EL (cell line): ENCODE results near the gene FAM120A.
A peak's percentile ranks its signal among the peaks of the same experiment; 100 is the strongest.

ENCODE experiments used
- DNase-seq: peaks from one replicate; pipeline ENCODE4 v3.0.0-alpha.2; 2016

Gene FAM120A

DNA sequence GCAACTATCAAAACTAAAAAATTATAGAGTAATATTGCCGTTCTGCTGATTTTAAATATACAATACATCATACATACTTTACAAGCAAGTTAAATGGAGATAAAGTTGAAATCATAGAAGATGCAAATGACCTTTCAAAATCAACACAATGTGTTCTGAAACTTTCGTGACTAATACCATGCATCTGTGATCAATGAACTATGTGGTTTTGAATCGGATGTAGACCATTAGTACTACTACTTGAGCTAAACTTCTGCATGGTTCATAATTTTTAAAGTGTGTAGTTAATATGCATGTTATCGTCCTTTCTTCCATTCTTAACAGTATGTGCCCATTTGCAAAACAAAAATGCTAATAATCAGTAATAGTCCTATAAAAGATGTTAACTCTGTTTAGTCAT is 113.6 kb downstream of the FAM120A start:
- DNase-seq: no peak

DNA sequence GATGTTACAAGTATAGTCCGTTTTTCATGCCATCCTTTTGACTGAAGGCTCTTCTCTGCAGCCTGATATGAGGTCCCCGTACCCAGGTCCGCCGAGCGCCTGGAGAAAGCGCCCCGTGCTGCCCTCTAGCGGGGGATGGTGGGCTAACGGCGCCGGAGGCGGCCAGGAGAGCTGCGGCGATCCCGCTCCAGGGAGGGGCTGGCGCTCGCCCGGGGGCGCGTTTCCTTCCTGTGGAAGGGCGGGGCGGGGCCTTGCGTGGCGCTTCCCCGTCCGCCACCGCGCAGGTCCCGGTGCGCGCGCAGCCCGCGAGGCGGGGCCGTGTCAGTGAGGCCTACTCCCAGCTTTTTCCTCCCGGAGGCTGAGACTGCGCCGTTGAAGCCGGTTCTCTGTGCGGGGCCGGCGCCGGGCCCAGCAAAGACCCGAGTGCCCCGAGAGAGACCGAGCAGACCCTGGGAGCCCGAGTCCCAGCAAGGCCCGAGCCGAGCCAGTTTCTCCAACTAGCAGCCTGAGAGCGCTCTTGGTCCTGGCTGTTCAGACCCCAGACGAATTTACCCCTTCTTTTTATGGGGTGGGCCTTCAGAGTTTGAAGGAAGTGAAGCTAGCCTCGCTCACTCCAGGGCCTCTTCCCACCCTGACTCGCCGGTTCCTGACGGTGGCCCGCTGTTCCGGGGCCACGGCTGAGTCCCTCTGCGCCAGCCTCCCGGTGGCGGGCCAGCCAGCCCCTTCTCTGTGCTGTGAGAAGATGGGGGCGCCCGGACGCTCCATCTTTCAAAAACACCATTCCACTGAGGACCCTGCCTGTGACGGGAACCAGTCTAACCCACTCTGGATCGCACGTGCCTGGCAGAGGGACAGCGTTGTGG is 115.2 kb downstream of the FAM120A start:
- DNase-seq: peak; percentile 95

DNA sequence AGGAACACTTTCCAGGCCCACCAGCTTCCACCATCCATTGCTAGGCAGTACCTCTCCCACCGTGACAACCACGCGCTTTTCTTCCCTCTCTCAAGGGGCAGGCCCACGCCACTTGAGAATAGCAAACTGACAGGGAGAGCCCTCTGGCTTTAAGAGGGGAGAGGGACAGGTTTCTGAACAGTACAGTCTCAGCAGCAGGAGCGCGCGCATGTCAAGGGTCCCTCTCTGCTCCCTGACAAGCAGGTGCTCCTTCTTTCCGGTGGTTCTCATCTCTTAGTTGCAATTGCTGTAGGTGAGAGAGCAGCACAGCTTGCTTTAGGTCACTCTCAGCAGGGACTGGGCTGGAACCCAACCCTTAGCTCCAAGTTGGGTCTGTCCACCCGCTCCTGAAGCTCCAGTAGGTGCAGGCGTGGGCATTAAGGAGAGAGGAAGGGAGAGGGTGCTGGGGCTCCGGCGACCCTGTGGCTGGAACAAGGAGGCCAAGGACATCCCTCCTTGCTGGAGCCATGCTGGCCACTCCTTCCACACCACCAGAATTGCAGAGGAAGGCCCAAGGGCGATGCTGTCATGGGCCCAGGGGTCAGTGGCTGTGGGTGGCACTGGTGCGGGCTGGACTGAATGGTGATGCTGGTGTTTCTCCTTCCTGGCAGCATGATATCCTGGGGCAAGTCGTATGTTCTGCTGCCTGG is 115.9 kb downstream of the FAM120A start:
- DNase-seq: peak; percentile 17

DNA sequence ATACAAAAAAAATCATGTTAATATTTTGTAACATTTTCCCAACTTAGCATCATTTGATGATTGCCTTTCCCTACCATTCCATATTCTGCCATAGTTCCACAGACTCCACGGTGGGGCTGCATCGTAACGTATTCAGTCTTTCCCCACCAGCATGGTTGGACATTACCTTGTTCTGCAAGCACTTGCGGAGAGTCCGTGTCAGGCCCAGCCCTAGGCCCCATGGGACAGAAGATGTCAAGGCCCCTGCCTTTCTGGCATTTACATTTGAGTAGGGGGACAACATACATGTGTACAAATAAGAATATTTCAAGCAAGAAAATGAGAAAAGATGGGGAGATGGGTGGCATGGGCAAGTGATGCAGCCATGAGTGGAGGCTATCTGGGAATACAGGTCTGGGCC is 116.7 kb downstream of the FAM120A start:
- no peak for DNase-seq

DNA sequence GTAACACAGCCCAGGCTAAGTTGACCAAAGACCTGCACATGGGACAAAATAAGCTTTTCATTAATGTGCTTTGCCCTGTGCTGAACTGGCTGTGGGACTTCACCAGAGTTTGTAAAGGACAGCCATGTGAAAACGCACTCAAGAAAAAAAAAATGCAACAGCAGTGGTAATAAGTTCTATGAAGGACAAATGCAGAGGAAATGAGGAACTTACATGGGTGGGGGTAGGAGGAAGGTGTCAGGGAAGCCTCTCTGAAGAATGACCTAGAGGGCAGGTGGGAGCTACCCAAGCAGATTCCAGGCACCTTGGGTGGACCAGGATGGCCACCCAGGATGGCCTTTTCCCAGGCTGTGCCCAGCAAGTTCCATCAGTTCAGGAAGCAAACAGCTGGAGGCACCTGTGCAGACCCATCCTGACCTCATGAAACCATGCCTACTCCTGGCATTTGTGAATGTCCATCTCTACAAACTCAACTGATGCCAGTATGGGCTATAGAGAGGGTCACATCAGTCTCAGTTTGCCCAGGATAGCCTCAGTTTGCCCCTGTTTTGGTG is 118.2 kb downstream of the FAM120A start:
- DNase-seq: no peak

DNA sequence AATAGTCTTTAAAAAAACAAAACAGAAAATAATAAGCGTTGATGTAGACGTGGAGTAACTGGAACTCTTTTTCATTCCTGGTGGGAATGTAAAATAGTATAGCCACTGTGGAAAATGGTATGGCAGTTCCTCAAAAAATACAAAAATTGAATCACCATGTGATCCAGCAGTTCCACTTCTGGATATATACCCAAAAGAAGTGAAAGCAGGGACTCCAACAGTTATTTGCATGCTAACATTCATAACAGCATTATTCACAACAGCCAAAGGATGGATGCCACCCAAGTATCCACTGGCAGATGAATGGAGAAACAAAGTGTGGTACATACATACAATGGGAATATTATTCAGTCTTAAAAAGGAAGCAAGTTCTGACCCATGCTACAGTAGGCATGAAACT is 120.7 kb downstream of the FAM120A start:
- DNase-seq: no peak

DNA sequence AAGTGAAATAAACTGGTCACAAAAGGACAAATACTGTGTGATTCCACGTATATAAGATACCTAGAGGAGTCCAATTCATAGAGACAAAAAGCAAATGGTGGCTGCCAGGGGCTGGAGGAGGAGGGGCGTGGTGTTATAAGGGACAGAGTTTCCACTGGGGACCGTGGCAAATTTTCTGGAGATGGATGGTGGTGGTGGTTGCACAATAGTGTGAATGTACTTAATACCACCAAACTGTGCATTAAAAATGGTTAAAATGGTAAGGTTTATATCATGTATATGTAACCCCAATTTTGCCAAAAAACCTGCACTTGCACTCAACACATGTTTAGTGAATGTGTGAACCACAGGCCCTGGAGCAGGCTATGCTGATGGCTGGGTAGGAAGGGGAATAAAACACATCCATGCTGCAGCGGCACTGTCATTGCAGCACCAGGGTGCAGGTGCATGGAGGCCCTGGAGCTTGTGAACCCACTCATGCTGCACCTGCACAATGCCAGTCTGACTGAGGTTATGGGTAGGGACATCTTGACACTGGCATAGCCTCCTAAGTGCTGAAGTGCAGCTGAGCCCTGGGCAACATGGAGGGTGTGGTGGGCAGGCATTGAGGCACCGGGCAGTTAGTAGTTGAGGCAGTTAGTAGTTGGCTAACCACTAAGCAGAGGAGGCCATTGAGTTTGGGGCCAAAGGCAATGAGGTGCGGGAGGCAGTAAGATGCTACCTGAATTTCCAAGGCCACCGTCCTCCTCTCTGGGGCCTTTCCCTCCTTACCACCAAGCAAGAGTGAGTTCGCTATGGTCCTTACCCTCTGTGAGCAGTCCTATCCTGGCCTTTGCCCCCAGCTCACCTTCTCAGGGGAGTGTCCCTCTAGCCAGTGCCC is 121.4 kb downstream of the FAM120A start:
- DNase-seq: no peak

DNA sequence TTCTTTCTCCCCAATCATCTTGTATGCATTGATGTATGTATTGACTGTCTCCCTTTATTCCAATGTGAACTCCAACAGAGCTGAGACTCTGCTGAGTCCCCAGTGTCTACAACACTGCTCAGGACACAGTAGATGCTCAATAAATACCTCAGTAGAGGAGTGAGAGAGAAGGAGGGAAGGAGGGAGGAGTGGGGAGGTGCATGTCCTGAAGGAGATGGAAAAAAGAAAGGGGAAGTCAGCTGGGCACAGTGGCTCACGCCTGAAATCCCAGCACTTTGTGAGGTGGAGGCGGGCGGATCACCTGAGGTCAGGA is 122.0 kb downstream of the FAM120A start:
- no peak for DNase-seq

DNA sequence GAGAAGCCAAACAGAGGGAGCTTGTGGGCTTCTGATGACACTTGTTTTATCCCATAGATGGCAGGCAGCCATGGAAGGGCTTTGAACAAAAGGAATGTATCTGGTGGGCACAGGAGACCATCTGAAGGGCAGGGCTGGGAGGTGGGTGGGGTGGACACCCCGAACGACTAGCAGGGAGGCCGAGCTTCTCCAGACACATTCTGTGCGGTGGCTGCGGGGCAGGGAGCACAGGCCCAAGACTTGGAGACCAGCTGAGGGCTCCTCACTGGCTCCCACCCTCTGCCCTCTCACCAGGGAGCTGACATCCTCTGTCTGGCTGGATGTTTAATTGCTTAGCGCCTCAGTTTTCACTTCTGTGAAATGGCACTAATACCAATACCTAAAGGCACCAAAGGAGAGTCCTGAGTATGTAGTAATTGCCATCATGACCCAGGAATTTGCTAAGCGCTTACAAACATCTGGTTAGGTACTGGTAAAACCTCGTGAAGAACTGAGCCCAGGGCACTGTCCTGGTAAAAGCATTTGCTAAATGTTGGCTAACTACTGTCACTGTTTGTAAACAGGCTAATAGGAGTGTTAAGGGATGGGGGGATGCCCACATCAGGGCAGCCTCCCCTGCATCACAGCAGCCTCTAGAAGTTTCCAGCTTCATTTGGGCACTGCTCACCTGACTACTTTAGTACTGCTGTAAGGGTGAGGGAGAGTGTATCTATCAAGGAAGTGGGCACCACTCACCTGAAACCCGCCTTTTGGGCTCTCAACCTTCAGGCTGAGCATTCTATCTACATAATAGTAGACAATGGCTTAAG is 122.8 kb downstream of the FAM120A start:
- DNase-seq: no peak

DNA sequence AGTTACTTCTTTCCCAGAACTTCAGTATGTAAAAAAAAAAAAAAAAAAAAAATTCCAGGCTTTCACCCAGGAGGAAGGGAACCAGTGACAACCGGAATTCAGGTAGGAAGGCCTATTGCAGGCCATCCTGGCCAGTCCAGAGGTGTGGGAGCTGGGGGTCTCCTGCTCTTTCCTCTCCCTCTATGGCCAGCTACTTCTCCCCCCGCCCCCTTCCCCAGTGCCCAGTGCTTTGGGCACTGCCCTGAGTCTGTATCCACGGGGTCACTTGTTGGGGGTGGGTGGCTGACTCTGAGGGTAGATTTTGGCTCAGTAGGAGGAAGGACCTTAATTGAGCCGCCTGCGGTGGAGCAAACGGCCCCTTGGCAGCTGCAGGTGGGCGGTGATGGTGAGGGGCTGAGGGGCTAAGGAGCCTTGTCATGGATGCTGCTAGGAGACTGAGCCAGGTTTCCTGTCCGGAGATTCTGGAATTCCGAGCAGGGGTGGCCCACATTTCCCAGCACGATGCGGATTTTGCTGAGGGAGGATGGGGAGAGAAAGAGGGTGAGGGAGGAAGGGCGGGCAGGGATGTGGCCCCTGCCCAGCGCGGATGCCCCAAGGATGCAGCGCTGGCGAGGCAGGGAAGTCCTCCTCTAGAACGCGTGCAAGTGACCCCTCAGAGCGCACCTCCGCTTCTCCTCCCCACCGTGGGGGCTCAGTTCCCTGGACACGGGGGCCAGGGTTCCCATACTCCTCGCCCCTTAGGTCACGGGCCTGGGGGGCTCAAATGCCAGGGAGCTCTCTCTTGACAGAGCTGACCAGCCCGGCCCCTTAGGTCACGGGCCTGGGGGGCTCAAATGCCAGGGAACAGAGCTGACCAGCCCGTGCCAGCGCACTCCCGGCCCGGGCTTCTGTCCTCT is 123.7 kb downstream of the FAM120A start:
- DNase-seq: peak; percentile 13

DNA sequence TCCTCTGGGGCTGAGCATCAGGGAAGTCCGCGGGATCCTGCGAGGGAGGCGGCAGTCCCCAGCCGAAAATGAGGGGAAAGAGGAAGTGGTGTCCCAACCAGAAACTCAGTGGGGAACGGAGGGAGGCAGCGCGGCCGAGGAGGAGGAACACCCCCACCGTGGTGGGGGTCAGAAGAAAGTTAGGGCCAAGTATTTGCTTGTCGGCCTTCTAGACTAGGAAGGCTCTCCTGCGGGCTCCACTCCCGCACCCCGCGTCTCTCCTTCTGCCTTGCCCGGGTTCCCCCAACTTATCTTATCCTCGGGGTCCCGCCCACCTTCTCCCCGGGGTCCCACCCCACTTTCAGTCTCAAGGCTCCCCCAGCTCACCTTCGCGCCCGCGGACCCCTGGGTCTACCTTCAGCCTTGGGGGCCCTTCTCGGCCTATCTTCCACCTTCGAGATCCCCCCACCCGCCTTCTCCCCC is 124.3 kb downstream of the FAM120A start:
- peak; percentile 65 for DNase-seq

DNA sequence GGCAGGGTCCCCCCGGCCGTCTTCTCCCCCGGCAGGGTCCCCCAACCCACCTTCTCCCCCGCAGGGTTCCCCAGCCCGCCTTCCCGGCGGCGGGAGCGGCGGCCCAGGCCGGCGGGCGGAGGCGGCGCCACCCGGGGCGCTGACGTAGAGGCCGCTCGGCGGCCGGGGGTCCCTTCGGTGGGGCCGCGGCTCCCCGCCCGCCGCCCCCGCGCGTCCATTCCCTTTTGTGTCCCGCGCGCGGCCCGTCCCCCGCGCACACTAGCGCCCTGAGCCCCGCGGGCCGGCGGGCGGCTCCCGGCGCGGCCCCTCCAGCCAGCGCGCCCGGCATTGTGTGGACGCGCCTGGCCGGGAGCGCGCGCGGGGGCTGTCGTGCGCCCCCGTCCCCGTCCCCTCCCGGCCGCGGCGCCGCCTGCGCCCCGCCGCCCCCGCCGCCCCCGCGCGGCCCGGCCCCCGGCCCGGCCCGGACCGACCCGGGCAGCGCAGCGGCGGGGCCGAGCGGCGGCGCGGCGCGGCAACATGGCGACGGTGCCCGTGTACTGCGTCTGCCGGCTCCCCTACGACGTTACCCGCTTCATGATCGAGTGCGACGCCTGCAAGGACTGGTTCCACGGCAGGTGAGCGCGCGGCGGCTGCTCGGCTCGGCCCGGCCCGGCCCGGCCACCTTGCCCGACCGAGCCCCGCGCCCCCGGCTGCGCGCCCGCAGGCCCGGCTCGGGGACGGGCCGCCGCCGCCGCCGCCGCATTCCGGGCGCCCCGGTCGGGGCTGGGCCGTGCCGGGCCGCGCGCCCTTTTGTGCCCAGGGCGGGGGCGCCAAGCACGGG is 125.0 kb downstream of the FAM120A start, which contains the start of gene PHF2:
Gene PHF2, plus strand, starts transcription at position 327 of the 820 bp plus-strand sequence. Its CDS starts 190 bp downstream, at position 517.
- peak; percentile 30 for DNase-seq

DNA sequence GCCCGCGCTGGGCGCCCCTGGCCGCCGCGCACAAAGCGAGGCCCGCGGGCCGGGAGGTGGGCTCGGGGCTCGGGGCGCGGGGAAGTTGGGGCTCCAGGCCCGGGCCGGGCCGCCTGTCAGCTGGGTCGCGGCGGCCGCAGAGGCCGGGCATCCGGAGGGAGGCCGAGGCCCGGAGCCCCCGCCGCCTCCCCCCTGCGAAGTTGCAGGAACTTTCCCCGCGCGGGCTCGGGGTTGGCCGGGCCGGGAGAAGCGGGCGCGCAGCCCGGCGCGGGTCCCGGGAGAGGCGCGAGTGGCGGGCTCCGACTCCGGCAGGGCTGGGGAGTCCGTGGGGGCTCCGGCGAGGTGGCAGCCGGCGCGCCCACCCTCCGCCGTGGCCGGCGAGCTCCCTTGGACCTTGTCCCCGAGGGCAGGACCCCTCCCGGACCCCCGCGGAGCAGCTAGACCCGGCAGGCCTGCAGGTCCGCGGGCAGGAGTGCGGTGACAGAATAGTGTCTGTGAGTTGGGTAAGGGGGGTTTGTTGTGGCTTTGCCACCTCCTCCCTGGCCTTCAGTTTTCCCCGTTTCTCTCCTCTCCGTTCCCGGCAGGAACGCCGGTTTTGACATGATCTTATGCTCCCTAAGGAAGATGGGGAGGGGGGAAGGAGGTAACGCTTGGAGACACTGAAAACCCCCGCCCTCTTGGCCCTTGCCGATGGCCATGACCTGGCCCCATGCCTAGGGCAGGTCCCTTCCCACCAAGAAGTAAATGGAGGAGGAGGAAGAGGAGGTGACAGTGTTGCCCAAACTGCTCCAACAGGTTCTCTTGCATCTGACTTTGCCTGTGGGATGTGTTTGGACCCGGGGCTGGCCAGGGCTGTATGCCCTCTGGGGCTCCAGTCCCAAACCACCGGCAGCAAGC is 125.8 kb downstream of the FAM120A start:
- DNase-seq: peak; percentile 20

DNA sequence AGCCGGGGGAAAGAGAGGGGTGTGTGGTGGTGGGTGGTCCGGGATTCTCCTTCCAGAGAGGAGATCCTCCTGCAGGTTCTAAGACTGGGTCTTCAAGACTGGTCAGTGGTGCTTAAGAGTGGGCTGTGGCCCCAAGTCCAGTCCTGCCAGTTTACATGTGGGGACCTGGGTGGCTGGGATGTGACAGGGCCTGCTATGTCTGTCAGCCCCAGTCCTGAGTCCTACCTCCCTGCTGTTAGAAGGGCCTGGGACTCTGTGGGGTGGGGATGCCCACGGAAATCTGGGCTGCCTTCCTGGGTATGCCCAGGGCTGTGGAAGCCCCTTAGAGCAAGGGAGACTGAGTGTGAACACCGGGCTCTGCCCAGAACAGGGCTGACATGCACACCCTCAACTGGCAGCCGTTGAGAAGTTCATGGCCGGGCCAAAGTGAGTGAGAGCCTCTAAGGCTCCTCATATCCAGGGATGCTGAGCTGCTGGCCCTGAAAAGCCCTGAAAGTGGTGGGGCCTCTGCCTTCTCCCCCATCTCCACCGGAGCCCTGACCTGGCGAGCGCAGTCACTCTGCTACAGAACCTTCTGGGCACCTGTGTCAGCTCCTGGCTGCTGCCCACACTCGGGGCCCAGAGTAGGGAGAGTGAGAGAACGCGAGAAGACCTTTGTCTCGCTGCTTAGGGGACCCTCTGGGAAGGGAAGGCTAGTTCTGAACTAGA is 126.6 kb downstream of the FAM120A start:
- peak; percentile 9 for DNase-seq

DNA sequence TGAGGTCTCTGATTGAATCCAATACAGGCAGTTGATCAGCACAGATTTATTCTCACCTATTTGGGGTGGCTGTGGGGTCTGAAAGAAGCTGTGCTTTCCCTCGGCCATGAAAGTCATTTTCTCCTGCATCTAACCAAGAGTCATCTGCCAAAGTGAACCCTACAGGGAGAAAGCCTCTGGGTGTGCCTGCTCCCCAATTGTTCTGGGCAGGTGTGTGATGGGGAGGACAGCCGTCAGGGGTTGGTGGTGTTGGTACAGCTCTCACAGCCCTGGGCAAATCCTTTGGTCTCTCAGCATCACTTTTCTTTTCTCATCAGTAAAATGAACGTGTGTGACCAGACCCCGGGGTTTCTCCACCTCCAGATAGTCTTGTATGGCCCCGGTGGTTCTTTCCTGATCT is 127.4 kb downstream of the FAM120A start:
- no peak for DNase-seq

DNA sequence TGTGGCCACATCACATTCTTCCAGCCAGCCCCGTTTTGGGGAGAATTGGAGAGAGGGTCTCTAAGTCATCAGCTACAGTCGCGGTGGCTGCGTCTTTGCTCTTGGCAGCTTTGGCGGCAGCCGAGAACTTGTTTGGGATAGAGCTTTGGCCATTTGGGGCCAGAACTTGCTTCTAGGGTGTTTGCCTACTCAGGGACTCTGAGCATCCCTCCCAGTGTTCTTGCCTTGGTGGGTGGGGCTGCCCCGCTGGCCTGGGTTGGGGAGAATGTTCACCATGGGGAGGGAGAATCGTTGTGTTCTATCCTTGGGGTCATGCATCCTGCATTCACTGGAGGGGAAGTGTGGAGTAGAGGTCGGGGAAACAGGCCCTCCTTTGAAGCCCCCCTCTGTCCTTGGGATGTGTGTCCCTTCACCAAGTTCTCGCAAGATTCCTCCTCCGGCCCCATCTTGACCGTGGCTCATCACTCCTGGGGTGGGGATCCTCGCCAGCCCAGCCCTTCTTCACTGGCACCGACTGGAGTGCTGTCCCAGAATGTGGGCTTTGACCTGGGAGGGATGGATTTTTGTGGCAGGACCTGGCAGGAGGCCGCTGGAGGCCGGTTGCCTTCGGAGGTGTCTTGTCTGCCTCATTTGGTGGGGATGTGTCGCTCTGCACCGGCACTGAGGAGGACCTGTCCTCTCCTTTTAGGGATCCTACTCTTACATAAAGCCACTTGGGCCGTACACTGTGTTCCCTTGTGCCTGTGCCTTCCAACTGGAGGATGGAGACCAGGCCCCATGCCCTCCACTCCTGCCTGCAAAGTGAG is 128.4 kb downstream of the FAM120A start:
- no peak for DNase-seq

DNA sequence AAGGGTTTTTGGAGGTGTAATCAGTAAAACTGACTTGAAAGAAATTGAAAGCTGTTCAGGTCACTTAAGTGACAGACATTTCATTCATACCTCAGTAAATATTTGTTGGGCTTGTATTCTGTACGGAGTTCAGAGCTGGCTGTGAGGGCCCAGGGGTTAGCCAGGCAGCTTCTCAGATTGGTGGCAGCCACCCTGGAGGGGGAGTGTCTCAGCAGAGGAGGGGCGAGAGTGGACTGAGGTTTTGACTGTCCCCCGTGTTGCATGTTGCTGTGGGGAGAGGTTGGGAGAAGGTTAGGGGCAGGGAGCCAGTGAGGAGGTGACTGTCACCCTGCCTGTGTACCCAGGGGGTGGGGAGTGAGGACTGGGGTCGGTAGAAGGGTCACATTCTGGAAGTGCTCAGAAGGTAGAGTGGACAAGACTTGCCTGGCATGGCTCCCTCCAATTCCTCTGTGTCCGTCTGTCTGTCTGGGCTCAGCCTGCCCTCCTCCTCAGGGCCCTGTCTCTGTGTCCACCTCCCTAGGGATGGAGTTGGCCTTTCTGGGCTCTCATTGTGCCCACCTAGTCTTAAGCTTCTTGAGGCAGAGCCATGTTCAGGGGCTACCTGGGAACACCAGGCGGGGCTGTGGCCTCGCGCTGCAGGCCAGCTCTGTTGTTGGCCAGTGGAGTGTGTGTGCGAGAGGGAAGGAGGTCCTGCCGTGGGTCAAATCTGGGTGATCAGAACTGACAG is 129.3 kb downstream of the FAM120A start:
- DNase-seq: no peak
